Colonic mucosa (tissue), 4 donors: ENCODE results near the gene SLC25A21. TPM values are rescaled to one million over a fixed set of nuclear protein-coding genes. Genes with fewer than 3 reads are reported as not detected.

Experiments used
- DNase-seq: peaks from one replicate; pipeline ENCODE4 v3.0.0-alpha.2; 2020
- H3K27ac ChIP-seq: fragments of 200-600 bp; one replicate; pipeline ENCODE4 v1.8.0; 2021
- H3K27me3 ChIP-seq: fragments of 200-600 bp; one replicate; pipeline ENCODE4 v1.8.0; 2021
- H3K36me3 ChIP-seq: fragments of 200-600 bp; one replicate; pipeline ENCODE4 v1.8.0; 2021
- H3K4me1 ChIP-seq: fragments of 200-600 bp; one replicate; pipeline ENCODE4 v1.8.0; 2021; ENCODE audit warnings: mild to moderate bottlenecking
- H3K4me3 ChIP-seq: fragments of 200-600 bp; one replicate; pipeline ENCODE4 v1.8.0; 2021
- H3K9ac ChIP-seq, 2 donors: one replicate each; pipeline ENCODE4 v1.7.0; 2013; ENCODE audit warnings: control low read depth in 2 of 2, low read depth in 2 of 2, low read length in 2 of 2
- H3K9me3 ChIP-seq: fragments of 200-600 bp; one replicate; pipeline ENCODE4 v1.8.0; 2021
- intact Hi-C: fragments of 100-400 bp; cut with DNase I; formaldehyde crosslinking; loops from one replicate; pipeline ENCODE4 v1.14.1; 2022
- total RNA-seq, 2 donors: library from RNA; stranded (reverse); fragmentation: NEBNext Ultra II Directional in 1 of 2; extraction: Animal tissue kit (Norgen Biotek cat#: 25700) in 1 of 2; gene quantifications; one replicate each; pipeline ENCODE4 v1.2.1, GENCODE V29; 2021
- TF ChIP-seq, protein P1 (sequence below): fragments of 200-600 bp; IDR thresholded peaks from one replicate; pipeline ENCODE4 v1.8.0; 2022; ENCODE audit warnings: antibody characterized with exemption, mild to moderate bottlenecking
- donor health status: healthy.
- donor health status: DM: no; HTN: no; CAD: no.
- donor health status: DM: no; HTN: no; CAD: no.

SLC25A21 gene
- total RNA-seq, 2 donors from 2014 or later, result 0.77 to 0.82 TPM

DNA sequence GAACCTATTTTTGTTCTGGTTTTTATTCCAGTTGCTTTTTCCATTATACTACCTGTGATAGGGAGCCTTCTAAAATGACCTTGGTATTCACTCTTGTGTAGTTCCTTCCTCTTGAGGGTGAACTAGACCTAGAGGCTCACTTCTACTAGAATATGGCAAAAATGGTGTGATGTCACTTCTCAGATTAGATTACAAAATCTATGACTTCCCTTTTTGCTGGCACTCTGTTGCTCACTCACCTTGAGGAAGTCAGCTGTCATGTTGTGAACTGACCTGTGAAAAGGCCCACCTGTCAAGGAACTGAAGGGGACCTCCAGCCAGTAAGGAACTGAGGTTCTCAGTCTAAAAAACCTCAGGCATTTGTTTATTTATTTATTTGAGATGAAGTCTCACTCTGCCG is 31.0 kb upstream of the SLC25A21 start:
- no peak for DNase-seq
- H3K4me3 ChIP-seq, result no peak overlapping the region
- H3K27me3 ChIP-seq, result no peaks in the 10 kb centered on the region
- no peak overlapping the region for H3K27ac ChIP-seq
- H3K36me3 ChIP-seq, result no peaks in the 10 kb centered on the region
- H3K9me3 ChIP-seq, result no peaks in the 10 kb centered on the region
- intact Hi-C loops, result no loop called here
- no peak overlapping the region for H3K9ac ChIP-seq
- TF ChIP-seq, protein P1, sequence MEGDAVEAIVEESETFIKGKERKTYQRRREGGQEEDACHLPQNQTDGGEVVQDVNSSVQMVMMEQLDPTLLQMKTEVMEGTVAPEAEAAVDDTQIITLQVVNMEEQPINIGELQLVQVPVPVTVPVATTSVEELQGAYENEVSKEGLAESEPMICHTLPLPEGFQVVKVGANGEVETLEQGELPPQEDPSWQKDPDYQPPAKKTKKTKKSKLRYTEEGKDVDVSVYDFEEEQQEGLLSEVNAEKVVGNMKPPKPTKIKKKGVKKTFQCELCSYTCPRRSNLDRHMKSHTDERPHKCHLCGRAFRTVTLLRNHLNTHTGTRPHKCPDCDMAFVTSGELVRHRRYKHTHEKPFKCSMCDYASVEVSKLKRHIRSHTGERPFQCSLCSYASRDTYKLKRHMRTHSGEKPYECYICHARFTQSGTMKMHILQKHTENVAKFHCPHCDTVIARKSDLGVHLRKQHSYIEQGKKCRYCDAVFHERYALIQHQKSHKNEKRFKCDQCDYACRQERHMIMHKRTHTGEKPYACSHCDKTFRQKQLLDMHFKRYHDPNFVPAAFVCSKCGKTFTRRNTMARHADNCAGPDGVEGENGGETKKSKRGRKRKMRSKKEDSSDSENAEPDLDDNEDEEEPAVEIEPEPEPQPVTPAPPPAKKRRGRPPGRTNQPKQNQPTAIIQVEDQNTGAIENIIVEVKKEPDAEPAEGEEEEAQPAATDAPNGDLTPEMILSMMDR, result no peak
- H3K4me1 ChIP-seq, result no peaks in the 10 kb centered on the region

DNA sequence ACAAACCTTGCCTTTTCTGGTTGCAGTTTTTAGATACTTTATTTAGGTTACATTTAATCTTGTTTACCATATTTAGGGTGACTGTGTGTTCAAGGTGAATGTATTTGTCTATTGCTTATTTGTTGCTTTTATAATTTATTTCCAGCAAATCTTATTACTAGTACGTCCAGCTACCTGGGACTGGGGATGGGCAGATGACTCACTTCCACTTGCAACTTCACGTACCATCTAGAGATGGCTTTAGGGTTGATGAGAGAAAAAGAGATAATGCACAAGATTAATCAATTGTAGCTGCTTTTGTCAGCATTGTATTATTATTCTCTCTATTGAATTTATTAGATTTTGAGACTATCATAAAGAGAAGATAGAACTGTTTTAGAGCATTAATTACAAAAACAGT is 30.4 kb upstream of the SLC25A21 start:
- intact Hi-C loops, result no loop called here
- no peaks in the 10 kb centered on the region for H3K9me3 ChIP-seq
- no peaks in the 10 kb centered on the region for H3K27me3 ChIP-seq
- no peak overlapping the region for H3K4me3 ChIP-seq
- H3K4me1 ChIP-seq, result no peaks in the 10 kb centered on the region
- H3K9ac ChIP-seq, result no peak overlapping the region
- no peak overlapping the region for H3K27ac ChIP-seq
- DNase-seq, result no peak
- TF ChIP-seq, protein P1, result no peak
- no peaks in the 10 kb centered on the region for H3K36me3 ChIP-seq

DNA sequence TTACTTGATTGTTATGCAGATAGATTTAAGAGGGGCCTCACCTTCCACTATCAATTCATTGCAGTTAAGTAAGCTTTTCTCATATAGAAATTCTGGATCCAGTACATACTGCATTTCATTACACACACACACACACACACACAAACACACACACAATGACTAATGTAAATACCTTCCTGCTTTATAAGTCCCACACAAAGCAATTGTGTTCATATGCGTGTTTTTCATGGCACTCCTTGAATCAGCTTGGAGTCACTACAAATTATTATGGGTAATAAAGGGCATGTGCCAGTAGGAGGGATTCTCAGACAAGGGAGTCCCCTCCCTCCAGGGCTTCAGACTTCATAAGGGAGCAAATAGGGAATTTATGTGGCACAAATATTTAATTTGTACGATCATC is 29.9 kb upstream of the SLC25A21 start:
- H3K9ac ChIP-seq, result no peak overlapping the region

DNA sequence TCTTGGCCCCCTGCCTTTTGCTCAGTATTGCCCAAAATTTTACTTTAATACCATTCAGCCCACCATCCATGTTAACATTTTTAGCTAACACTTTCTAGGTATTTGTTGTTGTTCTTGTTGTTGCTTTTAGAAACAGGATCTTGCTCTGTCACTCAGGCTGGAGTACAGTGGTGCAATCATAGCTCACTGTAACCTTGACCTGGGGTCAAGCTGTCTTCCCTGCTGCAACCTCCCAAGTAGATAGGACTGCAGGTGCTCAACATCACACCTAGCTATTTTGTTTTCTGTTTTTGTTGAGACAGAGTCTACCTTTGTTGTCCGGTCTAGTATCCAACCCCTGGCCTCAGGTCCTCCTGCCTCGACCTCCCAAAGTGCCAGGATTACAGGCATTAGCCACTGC is 29.3 kb upstream of the SLC25A21 start:
- H3K4me3 ChIP-seq, result no peak overlapping the region
- no peak for DNase-seq
- TF ChIP-seq, protein P1, result no peak
- H3K27ac ChIP-seq, result no peak overlapping the region
- no peaks in the 10 kb centered on the region for H3K27me3 ChIP-seq
- H3K9ac ChIP-seq, result no peak overlapping the region
- intact Hi-C loops, result no loop called here
- no peaks in the 10 kb centered on the region for H3K36me3 ChIP-seq
- H3K9me3 ChIP-seq, result no peaks in the 10 kb centered on the region
- H3K4me1 ChIP-seq, result no peaks in the 10 kb centered on the region

More for the DNA sequence above, 29.9 kb upstream of the SLC25A21 start:
- no peak overlapping the region for H3K27ac ChIP-seq
- TF ChIP-seq, protein P1, result no peak
- no peak for DNase-seq
- intact Hi-C loops, result no loop called here
- no peaks in the 10 kb centered on the region for H3K27me3 ChIP-seq
- no peaks in the 10 kb centered on the region for H3K4me1 ChIP-seq
- H3K9me3 ChIP-seq, result no peaks in the 10 kb centered on the region
- H3K36me3 ChIP-seq, result no peaks in the 10 kb centered on the region
- no peak overlapping the region for H3K4me3 ChIP-seq

DNA sequence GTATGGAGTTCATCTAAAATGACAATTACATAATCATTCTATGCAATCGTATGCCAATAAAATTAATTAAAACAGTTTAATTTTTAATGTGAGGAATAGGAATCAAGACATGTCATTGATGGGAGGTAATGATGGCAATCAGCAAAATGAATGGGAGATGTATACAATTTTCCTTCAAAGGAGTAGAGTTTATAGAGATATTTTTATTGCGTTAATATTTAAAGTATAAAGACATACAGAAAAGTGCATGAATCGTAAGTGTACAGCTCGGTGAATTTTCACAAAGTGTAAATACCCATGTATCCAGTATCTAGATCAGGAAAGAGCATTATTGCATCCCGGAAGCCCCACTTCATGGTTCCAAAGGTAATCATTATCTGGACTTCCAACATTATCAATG is 26.5 kb upstream of the SLC25A21 start:
- Histone ChIP-seq H3K4me1 (no peaks in the 10 kb centered on the region), H3K36me3 (no peaks in the 10 kb centered on the region), H3K27me3 (no peaks in the 10 kb centered on the region), H3K9me3 (no peaks in the 10 kb centered on the region), H3K9ac (no peak overlapping the region), H3K27ac (no peak overlapping the region), H3K4me3 (no peak overlapping the region)
- TF ChIP-seq, protein P1, result no peak
- no peak for DNase-seq
- intact Hi-C loops, result no loop called here

DNA sequence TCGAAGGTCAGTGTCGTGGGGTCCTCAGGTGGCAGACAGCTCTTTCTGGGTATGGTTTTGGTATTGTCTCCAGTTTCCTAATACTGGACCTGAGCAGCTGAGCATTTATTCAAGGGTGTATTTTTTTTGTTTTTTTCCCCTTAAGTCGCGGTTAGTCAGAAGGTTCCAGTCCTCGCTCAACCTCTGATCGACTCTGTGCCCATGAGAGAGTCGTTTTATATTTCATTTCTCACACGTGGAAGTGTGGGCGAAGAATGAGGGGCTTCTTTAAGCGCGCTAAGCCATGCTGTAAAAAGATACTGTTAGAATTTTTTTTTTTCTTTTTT is 25.8 kb upstream of the SLC25A21 start:
- H3K9ac ChIP-seq, result peak overlapping the region; percentile 48 to 62
- TF ChIP-seq, protein P1, result no peak
- no peak for DNase-seq

More for the DNA sequence above, 25.8 kb upstream of the SLC25A21 start:
- peak overlapping the region; percentile 74 for H3K27ac ChIP-seq
- no peaks in the 10 kb centered on the region for H3K36me3 ChIP-seq
- peak overlapping the region; percentile 48 for H3K4me3 ChIP-seq
- no peaks in the 10 kb centered on the region for H3K9me3 ChIP-seq
- H3K4me1 ChIP-seq, result no peaks in the 10 kb centered on the region
- H3K27me3 ChIP-seq, result no peaks in the 10 kb centered on the region
- intact Hi-C loops, result no loop called here
